ENCODE measurements around the gene TLE6. TPM values are rescaled to one million over a fixed set of nuclear protein-coding genes. Genes with fewer than 3 reads are reported as not detected.
A peak's percentile ranks its signal among the peaks of the same experiment; 100 is the strongest.

The TLE6 gene
- total and polyA plus RNA-seq, 2 experiments from 2014 or later: 35.4 to 42.8 TPM

DNA sequence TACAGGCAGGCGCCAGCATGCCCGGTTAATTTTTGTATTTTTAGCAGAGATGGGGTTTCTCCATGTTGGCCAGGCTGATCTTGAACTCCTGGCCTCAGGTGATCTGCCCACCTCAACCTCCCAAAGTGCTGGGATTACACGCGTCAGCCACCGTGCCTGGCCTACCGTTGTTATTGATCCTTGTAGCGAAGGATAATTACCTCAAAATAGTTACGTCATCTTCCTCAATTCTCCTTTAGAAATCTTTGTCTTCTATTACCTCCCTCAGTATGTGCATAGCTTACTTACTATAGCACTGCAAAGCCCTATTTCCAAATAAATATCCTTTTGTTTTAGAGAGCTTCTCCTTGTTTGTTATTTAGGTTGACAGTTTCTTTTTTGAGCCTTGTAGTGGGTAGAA is 9.4 kb upstream of the TLE6 start:
- Histone ChIP-seq H3K4me1 (ENCODE audit: low read depth) (peaks cover 4% of the 10 kb centered on the region), H3K4me3 (no peak overlapping the region), H3K9me3 (ENCODE audit: low read depth) (no peaks in the 10 kb centered on the region), H3K36me3 (no peaks in the 10 kb centered on the region), H3K27ac (no peak overlapping the region), H3K27me3 (no peaks in the 10 kb centered on the region)
- no peak for DNase-seq (ENCODE audit: low read depth in 1 of 2, low spot score in 1 of 2)
- TF ChIP-seq, protein P1, sequence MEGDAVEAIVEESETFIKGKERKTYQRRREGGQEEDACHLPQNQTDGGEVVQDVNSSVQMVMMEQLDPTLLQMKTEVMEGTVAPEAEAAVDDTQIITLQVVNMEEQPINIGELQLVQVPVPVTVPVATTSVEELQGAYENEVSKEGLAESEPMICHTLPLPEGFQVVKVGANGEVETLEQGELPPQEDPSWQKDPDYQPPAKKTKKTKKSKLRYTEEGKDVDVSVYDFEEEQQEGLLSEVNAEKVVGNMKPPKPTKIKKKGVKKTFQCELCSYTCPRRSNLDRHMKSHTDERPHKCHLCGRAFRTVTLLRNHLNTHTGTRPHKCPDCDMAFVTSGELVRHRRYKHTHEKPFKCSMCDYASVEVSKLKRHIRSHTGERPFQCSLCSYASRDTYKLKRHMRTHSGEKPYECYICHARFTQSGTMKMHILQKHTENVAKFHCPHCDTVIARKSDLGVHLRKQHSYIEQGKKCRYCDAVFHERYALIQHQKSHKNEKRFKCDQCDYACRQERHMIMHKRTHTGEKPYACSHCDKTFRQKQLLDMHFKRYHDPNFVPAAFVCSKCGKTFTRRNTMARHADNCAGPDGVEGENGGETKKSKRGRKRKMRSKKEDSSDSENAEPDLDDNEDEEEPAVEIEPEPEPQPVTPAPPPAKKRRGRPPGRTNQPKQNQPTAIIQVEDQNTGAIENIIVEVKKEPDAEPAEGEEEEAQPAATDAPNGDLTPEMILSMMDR (IDR thresholded peaks at IDR 0.05; ENCODE audit: low read depth, low read length): no peak

DNA sequence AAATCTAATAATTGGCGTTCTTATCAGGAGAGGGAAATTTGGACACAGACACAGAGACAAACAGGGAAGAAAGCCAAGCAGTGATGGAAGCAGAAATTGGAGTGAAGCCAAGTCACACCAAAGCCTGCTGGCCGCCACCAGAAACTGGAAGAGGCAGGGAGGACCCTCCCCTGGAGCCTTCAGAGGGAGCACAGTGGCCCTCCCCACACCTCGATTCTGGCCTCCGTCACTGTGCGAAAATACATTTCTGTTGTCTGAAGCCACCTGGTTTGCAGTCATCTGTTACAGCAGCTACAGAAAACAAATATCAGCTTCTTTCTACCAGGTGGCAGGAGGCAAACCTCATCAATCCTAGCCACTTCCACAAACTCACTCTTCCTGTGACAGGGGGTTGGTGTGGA is 8.3 kb upstream of the TLE6 start:
- H3K4me3 ChIP-seq: no peak overlapping the region
- H3K27ac ChIP-seq: peak overlapping the region; percentile 60
- TF ChIP-seq, protein P1 (IDR thresholded peaks at IDR 0.05; ENCODE audit: low read depth, low read length): no peak
- H3K27me3 ChIP-seq: no peaks in the 10 kb centered on the region
- peaks cover 4% of the 10 kb centered on the region for H3K4me1 ChIP-seq (ENCODE audit: low read depth)
- H3K9me3 ChIP-seq (ENCODE audit: low read depth): no peaks in the 10 kb centered on the region
- DNase-seq (ENCODE audit: low read depth in 1 of 2, low spot score in 1 of 2): peak in 1 of 2 donors; percentile 88
- H3K36me3 ChIP-seq: no peaks in the 10 kb centered on the region

DNA sequence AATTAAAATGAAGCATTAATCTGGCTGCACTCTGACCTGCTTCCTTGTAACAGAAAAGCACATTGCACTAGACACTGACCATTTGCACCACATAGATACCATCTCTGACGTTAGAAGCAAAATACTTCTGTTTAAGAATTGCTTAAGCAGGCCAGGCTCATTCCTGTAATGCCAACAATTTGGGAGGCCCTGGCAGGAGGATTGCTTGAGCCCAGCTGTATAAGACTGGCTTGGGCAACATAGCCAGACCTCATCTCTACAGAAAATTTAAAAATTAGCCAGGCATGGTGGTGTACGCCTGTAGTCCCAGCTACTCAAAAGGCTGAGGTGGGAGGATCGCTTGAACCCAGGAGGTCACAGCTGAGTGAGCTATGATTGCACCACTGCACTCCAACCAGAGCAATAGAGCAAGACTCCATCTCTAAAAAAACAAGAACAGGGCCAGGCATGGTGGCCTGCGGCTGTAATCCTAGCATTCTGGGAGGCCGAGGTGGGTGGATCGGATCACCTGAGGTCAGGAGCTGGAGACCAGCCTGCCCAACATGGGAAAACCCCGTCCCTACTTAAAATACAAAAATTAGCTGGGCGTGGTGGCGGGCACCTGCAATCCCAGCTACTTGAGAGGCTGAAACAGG is 7.0 kb upstream of the TLE6 start:
- peaks cover 4% of the 10 kb centered on the region for H3K4me1 ChIP-seq (ENCODE audit: low read depth)
- no peaks in the 10 kb centered on the region for H3K27me3 ChIP-seq

DNA sequence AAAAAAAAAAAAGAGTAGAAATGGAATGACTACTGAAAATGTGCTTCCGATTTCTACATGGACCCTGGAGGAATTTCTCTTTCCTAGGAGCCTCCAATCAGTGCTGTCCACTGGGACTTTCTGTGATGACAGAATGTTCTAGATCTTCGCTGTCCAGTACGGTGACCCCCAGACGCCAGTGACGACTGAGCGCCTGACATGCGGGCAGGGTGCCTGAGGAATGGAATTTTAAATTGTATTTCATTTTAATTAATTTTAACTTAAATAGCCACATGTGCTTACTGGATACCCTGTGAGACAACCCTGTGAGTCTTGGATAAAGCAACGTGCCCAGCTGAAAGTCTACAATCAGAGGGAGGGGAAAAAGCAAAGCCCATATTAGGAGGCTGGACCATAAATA is 4.1 kb upstream of the TLE6 start:
- TF ChIP-seq, protein P1 (IDR thresholded peaks at IDR 0.05; ENCODE audit: low read depth, low read length): no peak

More for the DNA sequence above, 7.0 kb upstream of the TLE6 start:
- Histone ChIP-seq H3K36me3 (no peaks in the 10 kb centered on the region), H3K9me3 (ENCODE audit: low read depth) (no peaks in the 10 kb centered on the region), H3K27ac (no peak overlapping the region), H3K4me3 (no peak overlapping the region)
- DNase-seq (ENCODE audit: low read depth in 1 of 2, low spot score in 1 of 2): peak in 1 of 2 donors; percentile 96
- TF ChIP-seq, protein P1 (IDR thresholded peaks at IDR 0.05; ENCODE audit: low read depth, low read length): no peak

DNA sequence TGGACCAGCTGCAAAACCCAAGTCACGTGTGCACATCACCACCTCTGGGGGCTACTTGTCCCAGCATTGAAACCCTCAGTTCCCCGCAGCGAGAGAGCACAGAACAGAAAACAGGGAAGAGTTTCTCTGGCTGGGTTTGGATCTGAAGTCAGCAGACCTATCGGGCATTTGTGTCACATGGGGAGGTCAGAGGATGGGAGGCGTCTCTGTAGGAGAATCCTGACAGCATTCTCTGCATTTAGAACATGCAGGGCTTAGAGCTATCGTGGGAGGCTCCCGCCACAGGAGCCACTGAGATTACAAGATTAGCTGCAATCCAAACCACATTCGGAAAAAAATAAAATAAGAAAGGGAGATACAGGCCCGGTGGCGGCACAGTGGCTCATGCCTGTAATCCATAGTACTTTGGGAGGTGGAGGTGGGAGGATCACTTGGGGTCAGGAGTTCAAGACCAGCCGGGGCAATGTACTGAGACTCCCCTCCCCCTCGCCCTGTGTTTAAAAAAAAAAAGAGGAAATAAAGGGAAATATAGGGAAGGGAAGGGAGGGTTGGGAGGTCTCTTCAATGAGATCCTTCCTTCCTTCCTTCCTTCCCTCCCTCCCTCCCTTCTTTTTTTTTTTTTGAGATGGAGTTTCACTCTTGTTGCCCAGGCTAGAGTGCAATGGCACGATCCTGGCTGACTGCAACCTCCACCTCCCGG is 2.9 kb upstream of the TLE6 start:
- H3K4me1 ChIP-seq (ENCODE audit: low read depth): peaks cover 10% of the 10 kb centered on the region
- no peak overlapping the region for H3K4me3 ChIP-seq
- H3K9me3 ChIP-seq (ENCODE audit: low read depth): no peaks in the 10 kb centered on the region
- no peaks in the 10 kb centered on the region for H3K27me3 ChIP-seq
- H3K36me3 ChIP-seq: no peaks in the 10 kb centered on the region
- no peak overlapping the region for H3K27ac ChIP-seq
- DNase-seq (ENCODE audit: low read depth in 1 of 2, low spot score in 1 of 2): peak in 1 of 2 donors; percentile 91
- TF ChIP-seq, protein P1 (IDR thresholded peaks at IDR 0.05; ENCODE audit: low read depth, low read length): no peak

More for the DNA sequence above, 4.1 kb upstream of the TLE6 start:
- no peak overlapping the region for H3K27ac ChIP-seq
- peaks cover 12% of the 10 kb centered on the region for H3K4me1 ChIP-seq (ENCODE audit: low read depth)
- no peak overlapping the region for H3K4me3 ChIP-seq
- H3K27me3 ChIP-seq: no peaks in the 10 kb centered on the region
- peak in 1 of 2 donors; percentile 64 for DNase-seq (ENCODE audit: low read depth in 1 of 2, low spot score in 1 of 2)
- no peaks in the 10 kb centered on the region for H3K9me3 ChIP-seq (ENCODE audit: low read depth)
- no peaks in the 10 kb centered on the region for H3K36me3 ChIP-seq
